Stimulated activated CD4-positive, alpha-beta T cell treated with anti-CD3 and anti-CD28 coated beads, Interleukin-2, amount 100 ng/mL, for 24 hours (primary cell): ENCODE results near the gene MAP3K20.
A peak's percentile ranks its signal among the peaks of the same experiment; 100 is the strongest.
"Not testable (repeated sequence)": the region's sequence is repeated elsewhere in the genome, so short reads cannot be mapped to it uniquely, and the experiment has no call there.

ENCODE experiments used
- DNase-seq, 2 donors: peaks; one replicate each; pipeline ENCODE4 v3.0.0-alpha.2; 2020

The MAP3K20 gene

DNA sequence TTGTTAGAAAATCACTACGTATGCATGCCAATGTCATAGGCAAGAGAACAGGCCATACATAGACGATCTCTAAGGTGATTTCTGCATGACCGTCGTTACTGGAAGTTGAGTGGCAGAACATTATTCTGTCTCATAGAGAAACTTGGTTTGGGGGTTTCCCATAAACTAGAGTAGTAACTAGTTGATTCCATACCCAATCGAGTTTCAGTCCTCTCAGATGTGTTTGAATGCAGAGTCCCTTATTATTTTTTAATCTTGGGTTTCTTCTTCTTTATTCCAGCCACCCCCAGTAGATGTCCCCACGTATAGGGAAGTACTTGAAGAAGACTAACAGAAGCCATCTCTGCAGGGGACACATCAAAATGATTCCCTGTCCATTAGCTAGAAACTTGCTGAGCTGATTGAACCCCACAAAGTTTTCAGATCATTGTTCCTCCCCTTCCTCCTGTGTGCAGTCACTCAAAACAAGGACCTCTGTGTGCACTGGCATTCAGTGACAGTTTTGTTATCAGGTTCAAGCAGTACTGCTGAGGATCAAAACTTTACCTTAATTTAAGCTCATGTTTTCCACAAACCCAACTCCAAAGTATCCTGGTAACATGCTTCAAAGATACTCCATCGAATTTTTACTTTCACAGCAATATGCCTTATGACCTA is 210.6 kb downstream of the MAP3K20 start:
- no peak for DNase-seq

DNA sequence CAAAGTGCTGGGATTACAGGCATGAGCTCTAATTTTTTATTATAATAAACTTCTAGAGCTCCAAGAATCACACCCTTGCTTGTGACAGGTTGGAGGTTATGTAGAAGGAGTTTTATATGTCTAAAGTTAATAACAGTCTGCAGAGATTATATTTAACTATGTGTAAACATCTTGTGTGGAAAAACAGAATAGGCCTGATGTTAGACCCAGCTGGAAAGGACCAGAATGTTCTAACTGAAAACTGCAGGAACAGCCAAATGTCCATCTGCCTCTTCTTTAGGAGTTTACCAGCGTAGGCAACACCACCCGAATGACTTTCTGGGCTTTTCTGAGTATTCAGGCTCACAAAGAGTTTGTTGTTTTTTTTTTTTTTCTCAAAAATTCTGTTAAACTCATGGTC is 211.9 kb downstream of the MAP3K20 start:
- DNase-seq = no peak

DNA sequence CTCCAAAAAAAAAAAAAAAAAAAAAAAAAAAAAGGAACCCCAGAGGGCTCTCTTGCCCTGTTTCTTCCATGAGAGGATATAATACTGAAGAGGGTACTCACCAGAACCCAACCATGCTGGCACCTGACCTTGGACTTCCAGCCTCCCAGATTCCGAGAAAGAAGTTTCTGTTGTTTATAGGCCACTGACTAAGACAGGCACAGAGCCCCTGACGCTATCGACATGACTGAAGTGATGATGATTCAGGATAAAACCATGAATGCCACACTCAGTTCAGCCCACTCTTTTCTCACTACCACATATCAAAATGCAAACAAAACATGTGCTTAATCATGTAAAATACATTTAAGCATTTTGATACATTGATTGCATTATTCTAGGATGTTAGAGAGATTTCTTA is 212.9 kb downstream of the MAP3K20 start:
- DNase-seq = peak in 1 of 2 donors; percentile 9

DNA sequence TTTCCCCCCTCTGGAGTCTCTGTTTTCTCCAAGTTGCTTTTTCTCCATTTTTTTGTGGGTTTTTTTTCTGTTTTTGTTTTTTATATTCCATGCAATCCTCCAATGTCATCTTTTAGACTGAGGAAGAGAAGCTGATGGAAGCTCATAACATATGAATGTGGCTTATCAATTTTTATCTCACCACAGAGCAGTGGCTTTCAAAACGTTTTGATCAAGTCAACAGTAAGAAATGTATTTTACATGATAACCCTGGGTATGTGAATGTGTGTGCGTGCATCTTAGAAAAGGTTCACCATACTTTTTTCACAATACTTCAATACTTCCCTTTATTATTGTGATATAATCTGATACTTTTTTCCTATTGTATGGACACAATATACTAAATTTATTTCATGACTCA is 214.4 kb downstream of the MAP3K20 start:
- DNase-seq = no peak

DNA sequence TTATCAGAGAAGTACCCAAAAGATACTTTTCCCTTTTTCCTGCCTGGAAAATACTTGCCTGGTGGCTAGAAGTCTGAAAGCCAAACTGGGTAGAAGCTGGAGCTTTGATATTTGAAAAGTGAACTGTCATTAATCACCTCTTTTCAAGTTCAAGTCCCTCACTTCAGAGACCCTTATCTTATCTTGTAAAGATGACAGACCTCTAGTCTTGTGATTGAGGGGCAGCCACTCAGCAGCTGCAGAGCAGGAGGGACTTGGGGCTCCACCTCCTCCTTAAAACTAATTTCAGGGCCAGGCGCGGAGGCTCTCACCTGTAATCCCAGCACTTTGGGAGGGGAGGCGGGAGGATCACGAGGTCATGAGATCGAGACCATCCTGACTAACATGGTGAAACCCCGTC is 214.9 kb downstream of the MAP3K20 start:
- DNase-seq = no peak

DNA sequence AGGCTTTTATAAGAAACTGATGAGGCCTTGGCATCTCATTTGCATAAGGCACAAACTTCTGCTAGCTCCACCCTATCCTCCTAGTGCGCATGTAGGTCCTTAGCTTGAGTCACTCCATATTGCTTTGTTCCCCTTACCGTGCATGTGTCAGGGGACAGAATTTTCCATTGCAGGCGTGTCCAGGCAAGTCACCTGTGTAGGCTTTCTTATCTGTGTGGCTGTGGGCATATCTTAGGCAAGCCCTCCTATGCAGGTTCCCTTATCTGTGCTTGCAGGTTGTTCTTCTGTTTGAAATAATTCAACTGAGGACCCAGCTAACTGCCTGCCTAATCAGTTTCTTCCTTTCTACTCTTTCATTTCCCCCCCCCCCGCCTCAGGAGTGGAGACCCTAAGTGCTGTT is 215.8 kb downstream of the MAP3K20 start:
- DNase-seq = no peak

DNA sequence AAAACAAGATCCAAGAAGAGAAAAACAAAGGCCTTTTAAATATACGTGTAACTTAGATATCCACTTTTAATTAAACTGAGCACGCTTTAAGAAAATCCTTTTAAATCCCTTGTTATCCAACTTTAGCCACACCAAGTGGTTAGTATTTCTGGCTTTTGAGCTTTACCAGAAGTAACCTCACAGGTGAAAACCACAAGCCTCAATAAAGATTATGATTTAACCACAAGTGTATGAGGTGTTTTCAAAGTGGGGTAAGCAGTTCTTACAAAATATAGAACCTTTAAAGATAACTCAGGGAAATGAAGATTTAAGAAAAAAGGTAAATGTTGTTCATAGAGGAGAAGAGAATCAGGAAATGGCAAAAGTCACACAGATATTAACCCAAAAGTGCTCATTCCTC is 220.6 kb downstream of the MAP3K20 start:
- no peak for DNase-seq

DNA sequence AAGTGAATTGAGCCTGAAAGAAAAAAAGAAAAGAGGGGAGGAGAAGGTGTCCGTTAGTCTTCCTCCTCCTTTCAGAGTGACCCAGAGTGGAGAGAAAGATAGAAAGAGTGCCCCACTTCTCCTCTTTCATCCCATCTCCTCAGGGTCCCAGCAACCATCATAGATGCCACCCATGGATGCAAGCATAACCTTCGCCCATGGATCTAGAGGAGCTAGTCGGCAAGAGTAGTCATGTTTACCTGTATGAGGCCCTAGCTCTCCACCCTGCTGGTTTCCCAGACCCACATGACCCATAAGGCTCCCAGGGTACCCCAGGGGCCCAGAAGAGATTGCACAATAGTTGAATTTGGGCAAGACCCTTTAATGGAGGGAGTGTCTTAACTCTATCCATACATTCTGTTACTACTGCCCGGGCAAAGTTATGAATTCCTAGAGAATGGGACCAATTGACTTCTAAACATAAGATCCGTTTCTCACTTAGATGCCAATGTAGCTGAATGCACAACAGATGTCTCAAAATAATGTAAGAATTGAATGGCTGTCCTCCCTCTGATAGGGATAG is 223.0 kb downstream of the MAP3K20 start:
- DNase-seq = no peak

DNA sequence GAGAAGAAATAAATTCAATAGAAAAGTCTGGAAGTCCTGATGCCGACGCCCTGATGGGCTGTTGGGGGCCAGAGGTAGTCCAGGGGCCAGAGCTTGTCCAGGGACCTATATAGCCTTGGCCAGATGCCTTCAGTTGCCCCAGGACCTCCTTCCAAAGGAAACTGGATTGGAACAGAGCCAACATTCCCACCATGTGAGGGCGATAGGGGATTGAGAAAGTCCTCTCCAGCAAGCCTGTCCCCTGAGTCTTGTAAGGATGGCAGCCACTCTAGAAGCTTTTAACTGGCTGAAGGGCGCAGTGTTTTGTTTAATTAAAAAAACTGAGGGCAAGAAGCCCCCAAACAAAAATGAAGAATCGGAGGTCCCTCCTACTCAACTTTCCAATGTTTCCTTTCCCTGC is 224.1 kb downstream of the MAP3K20 start:
- DNase-seq = no peak

DNA sequence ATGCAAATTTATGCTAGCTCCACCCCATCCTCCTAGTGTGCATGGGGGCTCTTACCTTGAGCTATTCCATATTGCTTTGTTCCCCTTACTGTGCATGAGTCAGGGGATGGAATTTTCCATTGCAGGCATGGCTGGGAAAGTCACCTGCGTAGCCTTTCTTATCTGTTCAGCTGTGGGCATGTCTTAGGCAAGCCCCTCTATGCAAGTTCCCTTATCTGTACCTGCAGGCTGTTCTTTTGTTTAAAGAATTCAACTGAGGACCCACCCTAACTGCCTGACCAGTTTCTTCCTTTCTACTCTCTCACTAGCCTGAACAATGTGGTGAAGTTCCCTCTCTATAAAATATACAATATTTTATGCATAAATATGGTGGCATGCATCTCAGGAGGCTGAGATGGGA is 224.8 kb downstream of the MAP3K20 start:
- DNase-seq = no peak

DNA sequence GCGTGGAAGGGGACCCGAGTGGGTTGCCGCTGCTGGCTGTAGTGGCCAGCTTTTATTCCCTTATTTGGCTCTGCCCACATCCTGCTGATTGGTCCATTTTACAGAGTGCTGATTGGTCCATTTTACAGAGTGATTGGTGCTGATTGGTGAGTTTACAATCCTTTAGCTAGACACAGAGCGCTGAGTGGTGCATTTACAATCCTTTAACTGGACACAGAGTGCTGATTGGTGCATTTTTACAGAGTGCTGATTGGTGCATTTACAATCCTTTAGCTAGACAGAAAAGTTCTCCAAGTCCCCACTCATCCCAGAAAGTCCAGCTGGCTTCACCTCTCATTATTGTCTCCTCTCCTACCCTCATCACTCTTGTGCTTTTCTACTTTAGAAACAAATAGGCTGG is 225.9 kb downstream of the MAP3K20 start:
- DNase-seq = not testable (repeated sequence)

DNA sequence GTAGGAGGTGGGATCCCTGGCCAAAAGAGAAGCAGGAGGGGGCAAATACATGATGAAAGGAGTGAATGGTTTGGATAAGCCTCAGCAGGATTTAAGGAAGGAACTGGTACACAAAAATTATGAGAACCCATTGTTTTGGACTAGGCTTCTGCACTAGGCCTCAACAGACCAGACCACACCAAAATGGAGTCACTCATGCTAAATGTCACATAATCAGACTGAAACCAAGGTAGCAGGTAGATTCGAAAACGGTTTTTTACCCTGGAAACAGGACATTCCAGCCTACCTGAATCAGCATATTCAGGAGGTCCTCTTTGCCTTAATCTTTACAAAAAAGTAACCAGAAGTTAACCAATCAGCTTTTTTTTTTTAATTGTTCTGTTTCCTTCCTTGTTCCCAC is 229.7 kb downstream of the MAP3K20 start:
- no peak for DNase-seq

DNA sequence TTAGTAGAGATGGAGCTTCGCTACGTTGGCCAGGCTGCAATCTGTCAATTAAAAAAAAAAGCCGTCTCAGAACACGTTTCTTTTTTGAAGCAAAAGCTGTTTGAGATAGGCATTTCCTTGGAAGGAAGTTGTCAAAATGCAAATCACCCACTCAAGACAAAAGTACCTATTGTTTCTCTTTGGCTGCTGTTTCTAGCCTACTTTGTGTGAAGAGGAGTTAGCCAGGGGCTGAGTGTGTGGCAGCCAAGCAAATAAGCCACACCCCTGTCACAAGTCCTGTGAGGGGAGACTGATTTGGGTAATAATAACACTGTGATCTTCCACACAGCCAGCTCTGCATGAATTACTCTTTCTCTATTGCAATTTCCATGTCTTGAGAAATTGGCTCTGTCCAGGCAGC is 231.6 kb downstream of the MAP3K20 start:
- DNase-seq = no peak

DNA sequence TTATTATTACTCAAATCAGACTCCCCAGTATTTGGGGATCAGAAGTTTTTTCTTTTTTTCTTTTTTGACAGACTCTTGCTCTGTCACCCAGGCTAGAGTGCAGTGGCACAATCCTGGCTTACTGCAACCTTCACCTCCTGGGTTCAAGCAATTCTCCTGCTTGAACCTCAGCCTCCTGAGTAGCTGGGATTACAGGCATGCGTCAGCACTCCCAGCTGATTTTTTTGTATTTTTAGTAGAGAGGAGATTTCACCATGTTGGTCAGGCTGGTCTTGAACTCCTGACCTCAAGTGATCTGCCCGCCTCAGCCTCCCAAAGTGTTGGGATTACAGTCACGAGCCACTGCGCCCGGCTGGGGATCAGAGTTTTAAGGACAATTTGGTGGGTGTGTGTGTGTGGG is 233.7 kb downstream of the MAP3K20 start:
- DNase-seq = not testable (repeated sequence)

DNA sequence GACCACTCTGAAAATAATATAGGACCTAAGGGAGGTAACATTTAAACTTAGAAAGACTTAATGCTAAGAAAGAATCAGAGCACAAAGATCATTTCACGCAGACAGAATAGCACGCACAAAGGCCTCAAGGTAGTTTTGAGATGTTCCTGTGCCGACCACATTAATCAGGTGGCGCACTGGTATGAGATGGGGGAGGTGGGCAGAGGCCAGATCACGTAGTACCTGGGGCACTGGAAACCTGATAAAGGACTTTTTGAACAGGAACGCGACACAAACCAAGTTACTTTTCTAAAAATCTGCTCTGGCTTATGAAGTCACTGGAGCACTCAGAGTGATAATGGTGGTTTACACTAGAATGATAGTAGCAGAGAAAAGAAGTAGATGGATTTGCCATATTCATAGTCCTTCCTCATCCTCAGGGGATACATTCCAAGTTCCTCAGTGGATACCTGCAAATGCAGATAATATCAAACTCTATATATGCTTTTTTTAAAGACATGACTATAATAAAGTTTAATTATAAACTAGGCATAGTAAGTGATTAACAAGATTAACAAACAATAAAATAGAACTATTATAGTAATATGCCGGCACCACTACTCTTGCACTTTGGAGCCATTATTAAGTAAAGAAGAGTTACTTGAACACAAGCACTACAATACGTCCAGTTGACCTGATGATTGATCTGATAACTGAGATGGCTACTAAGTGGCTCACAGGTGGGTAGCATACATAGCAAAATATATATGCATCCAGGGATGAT is 236.4 kb downstream of the MAP3K20 start:
- DNase-seq = no peak
